Activated CD4-positive, alpha-beta T cell treated with anti-CD3 and anti-CD28 coated beads, Interleukin-2, amount 50 U/mL, for 48 hours (primary cell): ENCODE results near the gene AMZ1.
"Not testable (repeated sequence)": the region's sequence is repeated elsewhere in the genome, so short reads cannot be mapped to it uniquely, and the experiment has no call there.

ENCODE experiments used
- DNase-seq, 2 experiments: peaks; one replicate each; pipeline ENCODE4 v3.0.0-alpha.2; 2020

Gene AMZ1

GRCh38 chr7:2692543-2692942, 4.5 kb downstream of the AMZ1 start:
- DNase-seq = no peak

- DNase-seq = not testable (repeated sequence)
Observed at GRCh38 chr7:2693420-2694121, 5.6 kb downstream of the AMZ1 start.

GRCh38 chr7:2694122-2694436, 6.1 kb downstream of the AMZ1 start:
- not testable (repeated sequence) for DNase-seq

GRCh38 chr7:2698581-2699288, 10.7 kb downstream of the AMZ1 start:
- peak; percentile 45 to 62 for DNase-seq

- DNase-seq = no peak
Observed at GRCh38 chr7:2699289-2699620, 11.3 kb downstream of the AMZ1 start.

GRCh38 chr7:2700141-2700850, 12.3 kb downstream of the AMZ1 start:
- no peak for DNase-seq

GRCh38 chr7:2701424-2701823, 13.4 kb downstream of the AMZ1 start:
- no peak for DNase-seq

GRCh38 chr7:2701832-2702593, 14.0 kb downstream of the AMZ1 start:
- no peak for DNase-seq

- no peak for DNase-seq
Observed at GRCh38 chr7:2702594-2702957, 14.6 kb downstream of the AMZ1 start.

- no peak for DNase-seq
Observed at GRCh38 chr7:2705371-2706096, 17.5 kb downstream of the AMZ1 start.

GRCh38 chr7:2706685-2707126, 18.7 kb downstream of the AMZ1 start:
- no peak for DNase-seq

GRCh38 chr7:2707481-2707880, 19.5 kb downstream of the AMZ1 start:
- DNase-seq = no peak

- no peak for DNase-seq
Observed at GRCh38 chr7:2708041-2708440, 20.0 kb downstream of the AMZ1 start.

GRCh38 chr7:2708547-2709310, 20.7 kb downstream of the AMZ1 start:
- DNase-seq = no peak

- DNase-seq = peak; percentile 81 to 86
Observed at GRCh38 chr7:2709553-2710285, 21.7 kb downstream of the AMZ1 start.

- peak; percentile 53 to 70 for DNase-seq
Observed at GRCh38 chr7:2710286-2710655, 22.3 kb downstream of the AMZ1 start.

GRCh38 chr7:2710901-2711551, 23.0 kb downstream of the AMZ1 start:
- DNase-seq = peak in 1 of 2 experiments; percentile 33

GRCh38 chr7:2711895-2712675, 24.1 kb downstream of the AMZ1 start:
- DNase-seq = no peak

GRCh38 chr7:2713370-2713769, 25.4 kb downstream of the AMZ1 start:
- DNase-seq = no peak

GRCh38 chr7:2713978-2714377, 26.0 kb downstream of the AMZ1 start:
- DNase-seq = no peak
